GM12873 (cell line): ENCODE measurements around the gene FURIN.
A peak's percentile ranks its signal among the peaks of the same experiment; 100 is the strongest.

ENCODE experiments used
- CTCF ChIP-seq: IDR thresholded peaks from 2 replicates; pipeline ENCODE4 v1.5.1; 2012; ENCODE audit warnings: low read depth, mild to moderate bottlenecking, moderate library complexity, low read length, control low read depth; ENCODE audit not compliant: insufficient read depth; ENCODE audit errors: missing control alignments

Gene FURIN

GRCh38 chr15:90897131-90897655, 28.8 kb downstream of the FURIN start:
- peak; percentile 31 for TF ChIP-seq CTCF

GRCh38 chr15:90901175-90902039, 33.0 kb downstream of the FURIN start:
- no peak for TF ChIP-seq CTCF

GRCh38 chr15:90902040-90902839, 33.9 kb downstream of the FURIN start:
- peak; percentile 86 for TF ChIP-seq CTCF

- TF ChIP-seq CTCF = no peak
These were observed 34.7 kb downstream of the FURIN start, which contains the start of gene MAN2A2 for GRCh38 chr15:90902840-90903732. TSS of gene MAN2A2 (plus strand) at chr15:90903302. CDS start at chr15:90904208, 906 bp downstream.

- no peak for TF ChIP-seq CTCF
These were observed 35.5 kb downstream of the FURIN start for GRCh38 chr15:90903733-90904536.

- no peak for TF ChIP-seq CTCF
These were observed 36.4 kb downstream of the FURIN start for GRCh38 chr15:90904746-90905145.
